Osteocyte (in vitro differentiated cells): Measurements from ENCODE around the gene DCLRE1B. TPM values are rescaled to one million over a fixed set of nuclear protein-coding genes. Genes with fewer than 3 reads are reported as not detected.
A peak's percentile ranks its signal among the peaks of the same experiment; 100 is the strongest.

Experiments used
- DNase-seq: peaks from one replicate; pipeline ENCODE4 v3.0.0; 2021; ENCODE audit warnings: mixed read lengths; ENCODE audit not compliant: unreplicated experiment; ENCODE audit errors: extremely low spot score
- H3K27ac Mint-ChIP-seq: one replicate; pipeline ENCODE4 v1.8.0; 2021; ENCODE audit warnings: mild to moderate bottlenecking, mixed read lengths; ENCODE audit not compliant: unreplicated experiment
- H3K27me3 Mint-ChIP-seq: one replicate; pipeline ENCODE4 v1.8.0; 2021; ENCODE audit warnings: mixed read lengths; ENCODE audit not compliant: unreplicated experiment
- H3K36me3 Mint-ChIP-seq: one replicate; pipeline ENCODE4 v1.8.0; 2021; ENCODE audit warnings: mixed read lengths; ENCODE audit not compliant: unreplicated experiment
- H3K4me1 Mint-ChIP-seq: one replicate; pipeline ENCODE4 v1.8.0; 2021; ENCODE audit warnings: mixed read lengths; ENCODE audit not compliant: unreplicated experiment
- H3K4me3 Mint-ChIP-seq: one replicate; pipeline ENCODE4 v1.8.0; 2021; ENCODE audit warnings: mild to moderate bottlenecking, moderate library complexity, mixed read lengths; ENCODE audit not compliant: unreplicated experiment
- H3K9me3 Mint-ChIP-seq: one replicate; pipeline ENCODE4 v1.8.0; 2021; ENCODE audit warnings: mixed read lengths; ENCODE audit not compliant: unreplicated experiment
- CTCF ChIP-seq: fragments of 200-600 bp; sonication (generic); IDR thresholded peaks from 2 replicates; pipeline ENCODE4 v1.5.0; 2021; ENCODE audit warnings: antibody characterized with exemption, mild to moderate bottlenecking, moderate library complexity
- long read RNA-seq: library from polyadenylated mRNA; unstranded; transcript quantifications from one replicate; pipeline ENCODE4 v2.0.0, GENCODE V29; 2021
- total RNA-seq: library from RNA; stranded (reverse); gene quantifications from 2 replicates; pipeline ENCODE4 v1.2.1, GENCODE V29; 2021

The DCLRE1B gene
- total RNA-seq = 8.6 and 10.0 TPM in 2 replicates
- long read RNA-seq, transcript DCLRE1B-201 (4 exons, 3,940 nt) = major isoform, 19 of 31 reads
- long read RNA-seq, partial matches to known transcripts = 8 of 31 reads
- long read RNA-seq, other reads (novel, unspliced or antisense) = 0 of 31 reads

- peak; percentile 99 for DNase-seq
- peak; percentile 70 for TF ChIP-seq CTCF
- no peaks in the 10 kb centered on the region for H3K9me3 Mint-ChIP-seq
- H3K36me3 Mint-ChIP-seq = peaks cover 15% of the 10 kb centered on the region
- H3K27ac Mint-ChIP-seq = peak within 1 kb of the TSS; percentile 94
- H3K4me1 Mint-ChIP-seq = peaks cover 21% of the 10 kb centered on the region
- no peaks in the 10 kb centered on the region for H3K27me3 Mint-ChIP-seq
- H3K4me3 Mint-ChIP-seq = peak within 1 kb of the TSS; percentile 90
Measured at GRCh38 chr1:113904674-113905434, at the start of gene DCLRE1B, which contains the start of gene AP4B1. Gene DCLRE1B (plus strand): TSS chr1:113905326. CDS start chr1:113905587, 261 bp downstream. Gene AP4B1 (minus strand): TSS chr1:113904799. CDS start chr1:113904717, 82 bp downstream.

- no peak overlapping the region for H3K4me3 Mint-ChIP-seq
- H3K27ac Mint-ChIP-seq = no peak overlapping the region
- no peak for TF ChIP-seq CTCF
- H3K36me3 Mint-ChIP-seq = no peaks in the 10 kb centered on the region
- peaks cover 29% of the 10 kb centered on the region for H3K4me1 Mint-ChIP-seq
- no peak for DNase-seq
- H3K9me3 Mint-ChIP-seq = no peaks in the 10 kb centered on the region
- no peaks in the 10 kb centered on the region for H3K27me3 Mint-ChIP-seq
Measured at GRCh38 chr1:113855630-113856400, 49.3 kb upstream of the DCLRE1B start.

- no peak for TF ChIP-seq CTCF
- Mint-ChIP-seq H3K27ac (no peak overlapping the region), H3K36me3 (no peaks in the 10 kb centered on the region), H3K27me3 (no peaks in the 10 kb centered on the region), H3K4me3 (no peak overlapping the region), H3K4me1 (peaks cover 33% of the 10 kb centered on the region), H3K9me3 (no peaks in the 10 kb centered on the region)
- DNase-seq = no peak
Measured at GRCh38 chr1:113856401-113856790, 48.7 kb upstream of the DCLRE1B start.

- TF ChIP-seq CTCF = no peak
- Mint-ChIP-seq H3K4me1 (peaks cover 33% of the 10 kb centered on the region), H3K27me3 (no peaks in the 10 kb centered on the region)
Measured at GRCh38 chr1:113857776-113858175, 47.4 kb upstream of the DCLRE1B start.

GRCh38 chr1:113858418-113858817 lies 46.7 kb upstream of the DCLRE1B start:
- Mint-ChIP-seq H3K27me3 (no peaks in the 10 kb centered on the region), H3K9me3 (no peaks in the 10 kb centered on the region), H3K4me3 (no peak overlapping the region), H3K27ac (no peak overlapping the region), H3K36me3 (no peaks in the 10 kb centered on the region), H3K4me1 (peaks cover 33% of the 10 kb centered on the region)
- TF ChIP-seq CTCF = no peak
- no peak for DNase-seq

More at GRCh38 chr1:113857776-113858175, 47.4 kb upstream of the DCLRE1B start:
- H3K4me3 Mint-ChIP-seq = no peak overlapping the region
- H3K9me3 Mint-ChIP-seq = no peaks in the 10 kb centered on the region
- H3K36me3 Mint-ChIP-seq = no peaks in the 10 kb centered on the region
- no peak for DNase-seq
- no peak overlapping the region for H3K27ac Mint-ChIP-seq
